SK-N-SH treated with all-trans-retinoic acid at 6 μM for 48 hours (cell line): ENCODE results near the gene ADAM33.

Source experiments
- ARNTL ChIP-seq: fragments of 450-650 bp; formaldehyde crosslinking; IDR thresholded peaks from 2 replicates; pipeline ENCODE4 v1.5.0; 2020; ENCODE audit warnings: low read depth, mild to moderate bottlenecking, moderate library complexity, borderline replicate concordance
- CSRNP3 ChIP-seq: fragments of 250-450 bp; sonication (Bioruptor Pico); IDR thresholded peaks from 2 replicates; pipeline ENCODE4 v1.5.1; 2021; ENCODE audit warnings: mild to moderate bottlenecking, moderate library complexity
- OSR1 ChIP-seq: fragments of 250-450 bp; sonication (Bioruptor Pico); IDR thresholded peaks from 2 replicates; pipeline ENCODE4 v1.8.0; 2022; ENCODE audit warnings: moderate library complexity, mild to moderate bottlenecking, inconsistent platforms
- RARB ChIP-seq: fragments of 250-450 bp; sonication (Bioruptor Pico); IDR thresholded peaks from 2 replicates; pipeline ENCODE4 v1.8.0; 2021; ENCODE audit warnings: mild to moderate bottlenecking, moderate library complexity
- SNAI2 ChIP-seq: fragments of 250-450 bp; sonication (Bioruptor Pico); IDR thresholded peaks from 2 replicates; pipeline ENCODE4 v1.5.0; 2020; ENCODE audit warnings: mild to moderate bottlenecking, moderate library complexity
- TOX ChIP-seq: fragments of 250-450 bp; sonication (Bioruptor Pico); IDR thresholded peaks from 2 replicates; pipeline ENCODE4 v1.8.0; 2021; ENCODE audit warnings: mild to moderate bottlenecking, moderate library complexity, borderline replicate concordance
- ZNF8 ChIP-seq: fragments of 450-650 bp; formaldehyde crosslinking; IDR thresholded peaks from 2 replicates; pipeline ENCODE4 v1.5.0; 2020; ENCODE audit warnings: mild to moderate bottlenecking, moderate library complexity
- TF ChIP-seq, protein P1 (sequence below): fragments of 250-450 bp; sonication (Bioruptor Pico); IDR thresholded peaks from 2 replicates; pipeline ENCODE4 v1.8.0; 2020; ENCODE audit warnings: mild to moderate bottlenecking, moderate library complexity, borderline replicate concordance
- TF ChIP-seq, protein P2 (sequence below): fragments of 250-450 bp; sonication (Bioruptor Pico); IDR thresholded peaks from 2 replicates; pipeline ENCODE4 v1.5.1; 2020; ENCODE audit warnings: low read depth, mild to moderate bottlenecking, moderate library complexity

GRCh38 chr20:3621111-3621510 is 60.7 kb downstream of the ADAM33 start:
- TF ChIP-seq RARB (CRISPR knock-in tag) (no peak), OSR1 (CRISPR knock-in tag) (no peak), CSRNP3 (CRISPR knock-in tag) (no peak), TOX (CRISPR knock-in tag) (no peak), ARNTL (CRISPR knock-in tag) (no peak), SNAI2 (CRISPR knock-in tag) (no peak), ZNF8 (CRISPR knock-in tag) (no peak)
- TF ChIP-seq, protein P1, sequence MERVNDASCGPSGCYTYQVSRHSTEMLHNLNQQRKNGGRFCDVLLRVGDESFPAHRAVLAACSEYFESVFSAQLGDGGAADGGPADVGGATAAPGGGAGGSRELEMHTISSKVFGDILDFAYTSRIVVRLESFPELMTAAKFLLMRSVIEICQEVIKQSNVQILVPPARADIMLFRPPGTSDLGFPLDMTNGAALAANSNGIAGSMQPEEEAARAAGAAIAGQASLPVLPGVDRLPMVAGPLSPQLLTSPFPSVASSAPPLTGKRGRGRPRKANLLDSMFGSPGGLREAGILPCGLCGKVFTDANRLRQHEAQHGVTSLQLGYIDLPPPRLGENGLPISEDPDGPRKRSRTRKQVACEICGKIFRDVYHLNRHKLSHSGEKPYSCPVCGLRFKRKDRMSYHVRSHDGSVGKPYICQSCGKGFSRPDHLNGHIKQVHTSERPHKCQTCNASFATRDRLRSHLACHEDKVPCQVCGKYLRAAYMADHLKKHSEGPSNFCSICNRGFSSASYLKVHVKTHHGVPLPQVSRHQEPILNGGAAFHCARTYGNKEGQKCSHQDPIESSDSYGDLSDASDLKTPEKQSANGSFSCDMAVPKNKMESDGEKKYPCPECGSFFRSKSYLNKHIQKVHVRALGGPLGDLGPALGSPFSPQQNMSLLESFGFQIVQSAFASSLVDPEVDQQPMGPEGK (CRISPR knock-in tag) = no peak
- TF ChIP-seq, protein P2, sequence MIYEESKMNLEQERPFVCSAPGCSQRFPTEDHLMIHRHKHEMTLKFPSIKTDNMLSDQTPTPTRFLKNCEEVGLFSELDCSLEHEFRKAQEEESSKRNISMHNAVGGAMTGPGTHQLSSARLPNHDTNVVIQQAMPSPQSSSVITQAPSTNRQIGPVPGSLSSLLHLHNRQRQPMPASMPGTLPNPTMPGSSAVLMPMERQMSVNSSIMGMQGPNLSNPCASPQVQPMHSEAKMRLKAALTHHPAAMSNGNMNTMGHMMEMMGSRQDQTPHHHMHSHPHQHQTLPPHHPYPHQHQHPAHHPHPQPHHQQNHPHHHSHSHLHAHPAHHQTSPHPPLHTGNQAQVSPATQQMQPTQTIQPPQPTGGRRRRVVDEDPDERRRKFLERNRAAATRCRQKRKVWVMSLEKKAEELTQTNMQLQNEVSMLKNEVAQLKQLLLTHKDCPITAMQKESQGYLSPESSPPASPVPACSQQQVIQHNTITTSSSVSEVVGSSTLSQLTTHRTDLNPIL (CRISPR knock-in tag) = no peak
